Parathyroid adenoma (tissue), 2 donors: ENCODE results near the gene DSCAM.

ENCODE experiments used
- H2AFZ ChIP-seq: fragments of 300-600 bp; sonication (generic); one replicate; pipeline ENCODE4 v1.7.0; 2017; ENCODE audit warnings: antibody characterized with exemption, mild to moderate bottlenecking
- H3K27ac ChIP-seq: fragments of 300-600 bp; sonication (generic); one replicate; pipeline ENCODE4 v1.7.0; 2017
- H3K27me3 ChIP-seq: fragments of 300-600 bp; sonication (generic); one replicate; pipeline ENCODE4 v1.7.0; 2017; ENCODE audit warnings: low read length; ENCODE audit not compliant: control insufficient read depth, insufficient read depth
- H3K36me3 ChIP-seq: fragments of 300-600 bp; sonication (generic); one replicate; pipeline ENCODE4 v1.7.0; 2017; ENCODE audit warnings: low read length; ENCODE audit not compliant: control insufficient read depth, insufficient read depth
- H3K4me1 ChIP-seq: fragments of 300-600 bp; sonication (generic); one replicate; pipeline ENCODE4 v1.7.0; 2017; ENCODE audit warnings: control low read depth
- H3K4me2 ChIP-seq: fragments of 300-600 bp; sonication (generic); one replicate; pipeline ENCODE4 v1.7.0; 2017; ENCODE audit warnings: low read length
- H3K4me3 ChIP-seq: fragments of 300-600 bp; sonication (generic); one replicate; pipeline ENCODE4 v1.7.0; 2017; ENCODE audit warnings: low read depth, low read length
- H3K79me2 ChIP-seq: fragments of 300-600 bp; sonication (generic); one replicate; pipeline ENCODE4 v1.7.0; 2017; ENCODE audit warnings: control low read depth
- H3K9ac ChIP-seq: fragments of 300-600 bp; sonication (generic); one replicate; pipeline ENCODE4 v1.7.0; 2017; ENCODE audit warnings: mild to moderate bottlenecking
- H3K9me3 ChIP-seq: fragments of 300-600 bp; sonication (generic); one replicate; pipeline ENCODE4 v1.7.0; 2017; ENCODE audit warnings: low read length; ENCODE audit not compliant: control insufficient read depth
- CTCF ChIP-seq: fragments of 300-600 bp; sonication (generic); IDR thresholded peaks from one replicate; pipeline ENCODE4 v1.7.0; 2017; ENCODE audit warnings: antibody characterized with exemption, mild to moderate bottlenecking
- donor health status: primary hyperparathyroidism.

Gene DSCAM

GRCh38 chr21:40208948-40209345 lies 638.0 kb downstream of the DSCAM start:
- Histone ChIP-seq H3K9me3 (no peaks in the 10 kb centered on the region), H3K27ac (no peak overlapping the region), H3K79me2 (no peaks in the 10 kb centered on the region), H3K4me1 (no peaks in the 10 kb centered on the region), H3K9ac (no peak overlapping the region), H3K27me3 (no peaks in the 10 kb centered on the region), H2AFZ (no peak overlapping the region), H3K4me3 (no peak overlapping the region), H3K4me2 (no peak overlapping the region), H3K36me3 (no peaks in the 10 kb centered on the region)
- TF ChIP-seq CTCF: no peak

- H3K27me3 ChIP-seq: no peaks in the 10 kb centered on the region
- H2AFZ ChIP-seq: no peak overlapping the region
- H3K36me3 ChIP-seq: no peaks in the 10 kb centered on the region
- no peaks in the 10 kb centered on the region for H3K79me2 ChIP-seq
- no peak overlapping the region for H3K4me3 ChIP-seq
- H3K4me1 ChIP-seq: no peaks in the 10 kb centered on the region
- no peaks in the 10 kb centered on the region for H3K9me3 ChIP-seq
- no peak overlapping the region for H3K4me2 ChIP-seq
- H3K9ac ChIP-seq: no peak overlapping the region
- H3K27ac ChIP-seq: no peak overlapping the region
- no peak for TF ChIP-seq CTCF
These were observed 638.6 kb downstream of the DSCAM start for GRCh38 chr21:40208206-40208947.

GRCh38 chr21:40200946-40201345 lies 646.0 kb downstream of the DSCAM start:
- Histone ChIP-seq H3K9me3 (no peaks in the 10 kb centered on the region), H3K4me1 (no peaks in the 10 kb centered on the region), H3K36me3 (no peaks in the 10 kb centered on the region), H3K27me3 (no peaks in the 10 kb centered on the region), H3K79me2 (no peaks in the 10 kb centered on the region), H3K9ac (no peak overlapping the region), H3K27ac (no peak overlapping the region), H2AFZ (no peak overlapping the region), H3K4me3 (no peak overlapping the region), H3K4me2 (no peak overlapping the region)
- TF ChIP-seq CTCF: no peak

- Histone ChIP-seq H3K79me2 (no peaks in the 10 kb centered on the region), H2AFZ (no peak overlapping the region), H3K36me3 (no peaks in the 10 kb centered on the region), H3K27me3 (no peaks in the 10 kb centered on the region), H3K4me1 (no peaks in the 10 kb centered on the region), H3K4me2 (no peak overlapping the region), H3K9me3 (no peaks in the 10 kb centered on the region), H3K9ac (no peak overlapping the region), H3K4me3 (no peak overlapping the region), H3K27ac (no peak overlapping the region)
- no peak for TF ChIP-seq CTCF
These were observed 646.8 kb downstream of the DSCAM start for GRCh38 chr21:40200126-40200525.
